Mammary epithelial cell (primary cell): ENCODE data around the gene PPP1R26.

Source experiments
- CTCF ChIP-seq, 2 donors: IDR thresholded peaks in 1 of 2; conservative IDR thresholded peaks in 1 of 2; 2 replicates each; pipeline ENCODE4 v1.5.1; 2011 to 2012; ENCODE audit warnings: inconsistent platforms in 2 of 2, low read length in 2 of 2, mild to moderate bottlenecking in 2 of 2, control low read depth in 1 of 2, low read depth in 1 of 2; ENCODE audit not compliant: insufficient read depth in 1 of 2; ENCODE audit errors: extremely low read depth in 1 of 2
- EZH2 ChIP-seq: IDR thresholded peaks from 2 replicates; pipeline ENCODE4 v1.6.1; 2012; ENCODE audit warnings: low read length, inconsistent platforms, borderline replicate concordance

GRCh38 chr9:135501261-135502167 lies 21.9 kb downstream of the PPP1R26 start:
- TF ChIP-seq CTCF (conservative IDR thresholded peaks at IDR 0.05 in 1 of 2, IDR thresholded peaks at IDR 0.05 in 1 of 2; ENCODE audit: extremely low read depth in 1 of 2, insufficient read depth in 1 of 2, low read depth in 1 of 2, low read length in 2 of 2) (no peak), EZH2 (no peak)
